CD4-positive, alpha-beta T cell treated with Interleukin-1 beta for 1 hour (primary cell): ENCODE results near the gene LSMEM2.
"Not testable (repeated sequence)": the region's sequence is repeated elsewhere in the genome, so short reads cannot be mapped to it uniquely, and the experiment has no call there.

Experiments used
- DNase-seq, 2 donors: peaks; one replicate each; pipeline ENCODE4 v3.0.0-alpha.2; 2020 to 2022

The LSMEM2 gene

GRCh38 chr3:50246517-50246954 lies 32.4 kb upstream of the LSMEM2 start:
- peak; percentile 80 to 84 for DNase-seq

- DNase-seq: no peak
Measured at GRCh38 chr3:50248387-50248786, 30.5 kb upstream of the LSMEM2 start.

GRCh38 chr3:50249457-50249856 lies 29.4 kb upstream of the LSMEM2 start:
- no peak for DNase-seq

GRCh38 chr3:50250514-50250913 lies 28.4 kb upstream of the LSMEM2 start:
- DNase-seq: no peak

- no peak for DNase-seq
Measured at GRCh38 chr3:50251220-50251619, 27.7 kb upstream of the LSMEM2 start.

- DNase-seq: peak in 1 of 2 donors; percentile 70
Measured at GRCh38 chr3:50254577-50255250, 24.2 kb upstream of the LSMEM2 start.

GRCh38 chr3:50255251-50255615 lies 23.7 kb upstream of the LSMEM2 start:
- no peak for DNase-seq

- peak in 1 of 2 donors; percentile 46 for DNase-seq
Measured at GRCh38 chr3:50256978-50257890, 21.7 kb upstream of the LSMEM2 start.

- no peak for DNase-seq
Measured at GRCh38 chr3:50258029-50258680, 20.7 kb upstream of the LSMEM2 start.

- no peak for DNase-seq
Measured at GRCh38 chr3:50258979-50259378, 19.9 kb upstream of the LSMEM2 start.

- DNase-seq: no peak
Measured at GRCh38 chr3:50259432-50260026, 19.4 kb upstream of the LSMEM2 start.

GRCh38 chr3:50260027-50260941 lies 18.6 kb upstream of the LSMEM2 start:
- DNase-seq: peak; percentile 88 to 89

- no peak for DNase-seq
Measured at GRCh38 chr3:50260942-50261441, 17.9 kb upstream of the LSMEM2 start.

- no peak for DNase-seq
Measured at GRCh38 chr3:50261505-50261904, 17.4 kb upstream of the LSMEM2 start.

GRCh38 chr3:50262200-50262599 lies 16.7 kb upstream of the LSMEM2 start:
- DNase-seq: not testable (repeated sequence)

- no peak for DNase-seq
Measured at GRCh38 chr3:50262778-50263177, 16.1 kb upstream of the LSMEM2 start.

GRCh38 chr3:50263478-50264382 lies 15.2 kb upstream of the LSMEM2 start:
- no peak for DNase-seq

- no peak for DNase-seq
Measured at GRCh38 chr3:50264383-50264963, 14.4 kb upstream of the LSMEM2 start.

- DNase-seq: no peak
Measured at GRCh38 chr3:50264964-50265485, 13.9 kb upstream of the LSMEM2 start.

- DNase-seq: no peak
Measured at GRCh38 chr3:50265571-50265970, 13.3 kb upstream of the LSMEM2 start.
